ENCODE measurements around the gene SLC38A6. TPM values are rescaled to one million over a fixed set of nuclear protein-coding genes. Genes with fewer than 3 reads are reported as not detected.

SLC38A6 gene
- total and polyA plus RNA-seq, 2 of the 13 experiments (the other 11 are each of a cell fraction or from before 2014, with no cell fraction given): 6.9 to 22.1 TPM

DNA sequence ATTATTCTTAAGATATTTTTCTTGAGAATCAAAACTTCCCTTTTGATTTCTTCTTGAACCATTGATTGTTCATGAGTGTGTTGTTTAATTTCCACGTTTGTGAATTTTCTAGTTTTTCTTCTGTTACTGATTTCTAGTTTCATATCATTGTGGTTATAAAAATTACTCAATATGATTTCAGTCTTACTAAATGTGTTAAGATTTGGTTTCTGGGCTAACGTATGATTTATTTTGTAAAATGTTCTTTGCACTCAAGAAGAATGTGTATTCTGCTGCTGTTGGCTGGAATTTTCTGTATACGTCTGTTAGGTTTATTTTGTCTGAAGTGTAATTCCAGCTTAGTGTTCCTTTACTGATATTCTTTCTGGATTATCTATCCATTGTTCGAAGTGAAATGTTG, 24.8 kb upstream of the SLC38A6 start (continued):
- TF ChIP-seq CC2D1A (CRISPR knock-in tag; IDR thresholded peaks at IDR 0.05): no peak
- no peak for TF ChIP-seq KDM5A (IDR thresholded peaks at IDR 0.05; ENCODE audit: borderline replicate concordance, low read length)

GRCh38 chr14:60956632-60957031, 24.4 kb upstream of the SLC38A6 start:
- Histone ChIP-seq H3K36me3 (replicated peaks in 1 of 2; ENCODE audit: control insufficient read depth in 1 of 2, insufficient read depth in 2 of 2, low read length in 2 of 2) (no peaks in the 10 kb centered on the region), H3K4me1 (ENCODE audit: insufficient read depth, low read length) (peaks cover 6% of the 10 kb centered on the region), H3K4me3 (replicated peaks in 1 of 3; ENCODE audit: insufficient read depth in 1 of 3, low read depth in 2 of 3, low read length in 3 of 3) (no peak overlapping the region), H3K9ac (ENCODE audit: insufficient read depth, low read depth, low read length) (no peak overlapping the region), H3K27ac (ENCODE audit: extremely low read length, insufficient read depth, low read length) (no peak overlapping the region), H2AFZ (ENCODE audit: low read length) (no peak overlapping the region), H4K20me1 (ENCODE audit: insufficient read depth, low read length) (no peaks in the 10 kb centered on the region), H3K9me3 (ENCODE audit: low read length) (peaks cover 23% of the 10 kb centered on the region), H3K4me2 (ENCODE audit: low read depth, low read length) (no peak overlapping the region), H3K79me2 (ENCODE audit: insufficient read depth, low read length) (no peaks in the 10 kb centered on the region), H3K27me3 (ENCODE audit: control insufficient read depth in 1 of 2, insufficient read depth in 2 of 2, low read length in 2 of 2) (no peaks in the 10 kb centered on the region)
- ATAC-seq: no peak
- POLR2A ChIA-PET: no interaction called here
- intact Hi-C loops (cut with micrococcal nuclease; ENCODE audit: unreplicated experiment) (no loop called here), in situ Hi-C loops (cut with HindIII; ENCODE audit: extremely low pct_ligation_motif_present, low pct_unique_long_range_greater_than_20kb) (no loop called here)
- BruUV-seq (replicated peaks): no TSS peak
- no peak for DNase-seq (ENCODE audit: low spot score)
- CTCF ChIA-PET (ENCODE audit: low intra/inter-chr PET ratio, low total read pairs): no interaction called here
- no peak for FAIRE-seq
- 88% methylated on average over 1 of the region's 1 CpG for WGBS (ENCODE audit: low lambda C conversion rate)
- no peak for TF ChIP-seq FOXA1 (IDR thresholded peaks at IDR 0.05)
- no peak for TF ChIP-seq FOXA1 (CRISPR knock-in tag; IDR thresholded peaks at IDR 0.05)
- TF ChIP-seq CSRNP1 (CRISPR knock-in tag; IDR thresholded peaks at IDR 0.05): no peak
- no peak for TF ChIP-seq KDM2A (CRISPR knock-in tag; IDR thresholded peaks at IDR 0.05; ENCODE audit: borderline replicate concordance, low read depth)
- no peak for TF ChIP-seq THAP11 (CRISPR knock-in tag; IDR thresholded peaks at IDR 0.05)
- no peak for TF ChIP-seq MTA3 (CRISPR knock-in tag; IDR thresholded peaks at IDR 0.05)
- TF ChIP-seq, protein P1, sequence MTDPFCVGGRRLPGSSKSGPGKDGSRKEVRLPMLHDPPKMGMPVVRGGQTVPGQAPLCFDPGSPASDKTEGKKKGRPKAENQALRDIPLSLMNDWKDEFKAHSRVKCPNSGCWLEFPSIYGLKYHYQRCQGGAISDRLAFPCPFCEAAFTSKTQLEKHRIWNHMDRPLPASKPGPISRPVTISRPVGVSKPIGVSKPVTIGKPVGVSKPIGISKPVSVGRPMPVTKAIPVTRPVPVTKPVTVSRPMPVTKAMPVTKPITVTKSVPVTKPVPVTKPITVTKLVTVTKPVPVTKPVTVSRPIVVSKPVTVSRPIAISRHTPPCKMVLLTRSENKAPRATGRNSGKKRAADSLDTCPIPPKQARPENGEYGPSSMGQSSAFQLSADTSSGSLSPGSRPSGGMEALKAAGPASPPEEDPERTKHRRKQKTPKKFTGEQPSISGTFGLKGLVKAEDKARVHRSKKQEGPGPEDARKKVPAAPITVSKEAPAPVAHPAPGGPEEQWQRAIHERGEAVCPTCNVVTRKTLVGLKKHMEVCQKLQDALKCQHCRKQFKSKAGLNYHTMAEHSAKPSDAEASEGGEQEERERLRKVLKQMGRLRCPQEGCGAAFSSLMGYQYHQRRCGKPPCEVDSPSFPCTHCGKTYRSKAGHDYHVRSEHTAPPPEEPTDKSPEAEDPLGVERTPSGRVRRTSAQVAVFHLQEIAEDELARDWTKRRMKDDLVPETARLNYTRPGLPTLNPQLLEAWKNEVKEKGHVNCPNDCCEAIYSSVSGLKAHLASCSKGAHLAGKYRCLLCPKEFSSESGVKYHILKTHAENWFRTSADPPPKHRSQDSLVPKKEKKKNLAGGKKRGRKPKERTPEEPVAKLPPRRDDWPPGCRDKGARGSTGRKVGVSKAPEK (CRISPR knock-in tag; IDR thresholded peaks at IDR 0.05; ENCODE audit: borderline replicate concordance): no peak
- TF ChIP-seq POLR2AphosphoS2 (IDR thresholded peaks at IDR 0.05; ENCODE audit: low read depth, low read length): no peak
- TF ChIP-seq NR2F6 (IDR thresholded peaks at IDR 0.05): no peak
- TF ChIP-seq NR2F6 (CRISPR knock-in tag; IDR thresholded peaks at IDR 0.05): no peak
- no peak for TF ChIP-seq TSC22D2 (CRISPR knock-in tag; IDR thresholded peaks at IDR 0.05; ENCODE audit: borderline replicate concordance)

Data from HepG2 (cell line).